Measurements from ENCODE around the gene NOTUM. TPM values are rescaled to one million over a fixed set of nuclear protein-coding genes. Genes with fewer than 3 reads are reported as not detected.

NOTUM gene
- total and polyA plus RNA-seq, 2 experiments from 2014 or later = 0.29 to 1.6 TPM

DNA sequence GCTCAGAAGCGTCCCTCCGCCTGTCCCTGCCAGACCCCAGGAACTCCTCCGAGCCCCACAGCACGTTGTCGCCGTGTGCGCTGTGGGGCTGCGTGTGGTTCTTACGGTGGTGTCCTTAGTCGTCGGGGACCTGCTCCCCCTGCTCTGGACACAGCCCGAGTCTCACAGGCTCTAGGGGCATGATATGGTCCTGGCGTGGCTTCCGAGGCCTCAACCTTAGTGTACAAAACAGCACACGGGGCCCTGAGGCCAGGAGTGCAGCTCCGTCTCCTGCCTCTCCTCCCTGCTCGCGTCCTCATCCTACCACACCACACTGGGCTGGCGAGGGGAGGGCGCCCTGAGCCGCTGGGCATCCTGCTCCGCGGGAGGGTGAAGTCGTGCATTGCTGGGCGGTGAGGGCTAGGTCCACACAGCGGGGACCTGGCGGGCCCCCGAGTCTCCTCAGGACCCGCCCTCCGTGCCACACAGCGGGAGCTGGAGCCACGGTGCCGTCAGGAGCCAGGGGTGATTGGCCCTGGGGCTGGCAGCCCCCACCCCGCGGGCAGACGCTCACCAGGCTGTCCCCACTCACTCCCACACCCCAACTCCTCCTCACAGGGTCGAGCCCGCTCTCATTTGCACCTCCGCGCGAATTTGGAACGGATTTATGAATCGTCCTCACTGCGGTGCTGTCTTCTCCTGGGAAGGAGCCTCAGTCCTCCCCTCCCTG is 32.3 kb downstream of the NOTUM start:
- H3K79me2 ChIP-seq (replicated peaks; ENCODE audit: insufficient read depth) = peaks cover 34% of the 10 kb centered on the region
- peak overlapping the region; percentile 79 for H3K4me3 ChIP-seq
- Mint-ChIP-seq H3K9me3 (no peaks in the 10 kb centered on the region), H3K27ac (no peak overlapping the region), H3K4me1 (peaks cover 28% of the 10 kb centered on the region), H3K36me3 (ENCODE audit: low read depth) (peaks cover 15% of the 10 kb centered on the region), H3K27me3 (ENCODE audit: insufficient read depth, low read depth, poor library complexity) (peaks cover 26% of the 10 kb centered on the region), H3K4me3 (peak overlapping the region; percentile 72)
- no peak for TF ChIP-seq ZNF114 (CRISPR knock-in tag; IDR thresholded peaks at IDR 0.05)
- TF ChIP-seq EZH2 (IDR thresholded peaks at IDR 0.05; ENCODE audit: low read depth, unreplicated experiment) = no peak
- no peak for TF ChIP-seq STAT1 (IDR thresholded peaks at IDR 0.05; ENCODE audit: unreplicated experiment)
- TF ChIP-seq ZNF331 (CRISPR knock-in tag; IDR thresholded peaks at IDR 0.05; ENCODE audit: low read depth) = no peak
- TF ChIP-seq CREB1 (CRISPR knock-in tag; IDR thresholded peaks at IDR 0.05; ENCODE audit: low read depth) = no peak
- no peak for TF ChIP-seq NANOG (IDR thresholded peaks at IDR 0.05; ENCODE audit: borderline replicate concordance)
- TF ChIP-seq POLR2AphosphoS5 (IDR thresholded peaks at IDR 0.05; ENCODE audit: low read depth) = no peak
- TF ChIP-seq, protein P1, sequence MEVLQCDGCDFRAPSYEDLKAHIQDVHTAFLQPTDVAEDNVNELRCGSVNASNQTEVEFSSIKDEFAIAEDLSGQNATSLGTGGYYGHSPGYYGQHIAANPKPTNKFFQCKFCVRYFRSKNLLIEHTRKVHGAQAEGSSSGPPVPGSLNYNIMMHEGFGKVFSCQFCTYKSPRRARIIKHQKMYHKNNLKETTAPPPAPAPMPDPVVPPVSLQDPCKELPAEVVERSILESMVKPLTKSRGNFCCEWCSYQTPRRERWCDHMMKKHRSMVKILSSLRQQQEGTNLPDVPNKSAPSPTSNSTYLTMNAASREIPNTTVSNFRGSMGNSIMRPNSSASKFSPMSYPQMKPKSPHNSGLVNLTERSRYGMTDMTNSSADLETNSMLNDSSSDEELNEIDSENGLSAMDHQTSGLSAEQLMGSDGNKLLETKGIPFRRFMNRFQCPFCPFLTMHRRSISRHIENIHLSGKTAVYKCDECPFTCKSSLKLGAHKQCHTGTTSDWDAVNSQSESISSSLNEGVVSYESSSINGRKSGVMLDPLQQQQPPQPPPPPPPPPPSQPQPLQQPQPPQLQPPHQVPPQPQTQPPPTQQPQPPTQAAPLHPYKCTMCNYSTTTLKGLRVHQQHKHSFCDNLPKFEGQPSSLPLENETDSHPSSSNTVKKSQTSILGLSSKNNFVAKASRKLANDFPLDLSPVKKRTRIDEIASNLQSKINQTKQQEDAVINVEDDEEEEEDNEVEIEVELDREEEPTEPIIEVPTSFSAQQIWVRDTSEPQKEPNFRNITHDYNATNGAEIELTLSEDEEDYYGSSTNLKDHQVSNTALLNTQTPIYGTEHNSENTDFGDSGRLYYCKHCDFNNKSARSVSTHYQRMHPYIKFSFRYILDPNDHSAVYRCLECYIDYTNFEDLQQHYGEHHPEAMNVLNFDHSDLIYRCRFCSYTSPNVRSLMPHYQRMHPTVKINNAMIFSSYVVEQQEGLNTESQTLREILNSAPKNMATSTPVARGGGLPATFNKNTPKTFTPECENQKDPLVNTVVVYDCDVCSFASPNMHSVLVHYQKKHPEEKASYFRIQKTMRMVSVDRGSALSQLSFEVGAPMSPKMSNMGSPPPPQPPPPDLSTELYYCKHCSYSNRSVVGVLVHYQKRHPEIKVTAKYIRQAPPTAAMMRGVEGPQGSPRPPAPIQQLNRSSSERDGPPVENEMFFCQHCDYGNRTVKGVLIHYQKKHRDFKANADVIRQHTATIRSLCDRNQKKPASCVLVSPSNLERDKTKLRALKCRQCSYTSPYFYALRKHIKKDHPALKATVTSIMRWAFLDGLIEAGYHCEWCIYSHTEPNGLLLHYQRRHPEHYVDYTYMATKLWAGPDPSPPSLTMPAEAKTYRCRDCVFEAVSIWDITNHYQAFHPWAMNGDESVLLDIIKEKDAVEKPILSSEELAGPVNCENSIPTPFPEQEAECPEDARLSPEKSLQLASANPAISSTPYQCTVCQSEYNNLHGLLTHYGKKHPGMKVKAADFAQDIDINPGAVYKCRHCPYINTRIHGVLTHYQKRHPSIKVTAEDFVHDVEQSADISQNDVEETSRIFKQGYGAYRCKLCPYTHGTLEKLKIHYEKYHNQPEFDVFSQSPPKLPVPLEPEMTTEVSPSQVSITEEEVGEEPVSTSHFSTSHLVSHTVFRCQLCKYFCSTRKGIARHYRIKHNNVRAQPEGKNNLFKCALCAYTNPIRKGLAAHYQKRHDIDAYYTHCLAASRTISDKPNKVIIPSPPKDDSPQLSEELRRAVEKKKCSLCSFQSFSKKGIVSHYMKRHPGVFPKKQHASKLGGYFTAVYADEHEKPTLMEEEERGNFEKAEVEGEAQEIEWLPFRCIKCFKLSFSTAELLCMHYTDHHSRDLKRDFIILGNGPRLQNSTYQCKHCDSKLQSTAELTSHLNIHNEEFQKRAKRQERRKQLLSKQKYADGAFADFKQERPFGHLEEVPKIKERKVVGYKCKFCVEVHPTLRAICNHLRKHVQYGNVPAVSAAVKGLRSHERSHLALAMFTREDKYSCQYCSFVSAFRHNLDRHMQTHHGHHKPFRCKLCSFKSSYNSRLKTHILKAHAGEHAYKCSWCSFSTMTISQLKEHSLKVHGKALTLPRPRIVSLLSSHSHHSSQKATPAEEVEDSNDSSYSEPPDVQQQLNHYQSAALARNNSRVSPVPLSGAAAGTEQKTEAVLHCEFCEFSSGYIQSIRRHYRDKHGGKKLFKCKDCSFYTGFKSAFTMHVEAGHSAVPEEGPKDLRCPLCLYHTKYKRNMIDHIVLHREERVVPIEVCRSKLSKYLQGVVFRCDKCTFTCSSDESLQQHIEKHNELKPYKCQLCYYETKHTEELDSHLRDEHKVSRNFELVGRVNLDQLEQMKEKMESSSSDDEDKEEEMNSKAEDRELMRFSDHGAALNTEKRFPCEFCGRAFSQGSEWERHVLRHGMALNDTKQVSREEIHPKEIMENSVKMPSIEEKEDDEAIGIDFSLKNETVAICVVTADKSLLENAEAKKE (CRISPR knock-in tag; IDR thresholded peaks at IDR 0.05) = no peak
- TF ChIP-seq, protein P2, sequence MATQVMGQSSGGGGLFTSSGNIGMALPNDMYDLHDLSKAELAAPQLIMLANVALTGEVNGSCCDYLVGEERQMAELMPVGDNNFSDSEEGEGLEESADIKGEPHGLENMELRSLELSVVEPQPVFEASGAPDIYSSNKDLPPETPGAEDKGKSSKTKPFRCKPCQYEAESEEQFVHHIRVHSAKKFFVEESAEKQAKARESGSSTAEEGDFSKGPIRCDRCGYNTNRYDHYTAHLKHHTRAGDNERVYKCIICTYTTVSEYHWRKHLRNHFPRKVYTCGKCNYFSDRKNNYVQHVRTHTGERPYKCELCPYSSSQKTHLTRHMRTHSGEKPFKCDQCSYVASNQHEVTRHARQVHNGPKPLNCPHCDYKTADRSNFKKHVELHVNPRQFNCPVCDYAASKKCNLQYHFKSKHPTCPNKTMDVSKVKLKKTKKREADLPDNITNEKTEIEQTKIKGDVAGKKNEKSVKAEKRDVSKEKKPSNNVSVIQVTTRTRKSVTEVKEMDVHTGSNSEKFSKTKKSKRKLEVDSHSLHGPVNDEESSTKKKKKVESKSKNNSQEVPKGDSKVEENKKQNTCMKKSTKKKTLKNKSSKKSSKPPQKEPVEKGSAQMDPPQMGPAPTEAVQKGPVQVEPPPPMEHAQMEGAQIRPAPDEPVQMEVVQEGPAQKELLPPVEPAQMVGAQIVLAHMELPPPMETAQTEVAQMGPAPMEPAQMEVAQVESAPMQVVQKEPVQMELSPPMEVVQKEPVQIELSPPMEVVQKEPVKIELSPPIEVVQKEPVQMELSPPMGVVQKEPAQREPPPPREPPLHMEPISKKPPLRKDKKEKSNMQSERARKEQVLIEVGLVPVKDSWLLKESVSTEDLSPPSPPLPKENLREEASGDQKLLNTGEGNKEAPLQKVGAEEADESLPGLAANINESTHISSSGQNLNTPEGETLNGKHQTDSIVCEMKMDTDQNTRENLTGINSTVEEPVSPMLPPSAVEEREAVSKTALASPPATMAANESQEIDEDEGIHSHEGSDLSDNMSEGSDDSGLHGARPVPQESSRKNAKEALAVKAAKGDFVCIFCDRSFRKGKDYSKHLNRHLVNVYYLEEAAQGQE (IDR thresholded peaks at IDR 0.05; ENCODE audit: unreplicated experiment) = no peak
- no peak for TF ChIP-seq JUNB (IDR thresholded peaks at IDR 0.05; ENCODE audit: unreplicated experiment)
- no peak for TF ChIP-seq ETS1 (IDR thresholded peaks at IDR 0.05)
- TF ChIP-seq EZH2phosphoT487 (IDR thresholded peaks at IDR 0.05; ENCODE audit: unreplicated experiment) = no peak
- no peak for TF ChIP-seq CTCF (conservative IDR thresholded peaks at IDR 0.05; ENCODE audit: low read depth in 2 of 2)
- ATAC-seq (peak; percentile 1), DNase-seq (ENCODE audit: low spot score) (no peak)
- H4K20me1 ChIP-seq (replicated peaks; ENCODE audit: insufficient read depth) = peaks cover 4% of the 10 kb centered on the region
- no peaks in the 10 kb centered on the region for H3K9me2 ChIP-seq (ENCODE audit: insufficient read depth)
- H3K36me3 ChIP-seq (ENCODE audit: insufficient read depth) = no peaks in the 10 kb centered on the region
- peak overlapping the region; percentile 86; the same call in 1 of the 2 replicates for H2AFZ ChIP-seq
- peaks cover 10% of the 10 kb centered on the region; the same call in 1 of the 2 replicates for H3K27me3 ChIP-seq (ENCODE audit: insufficient read depth)
- no peak overlapping the region for H3K27ac ChIP-seq (ENCODE audit: low read depth)
- peaks cover 24% of the 10 kb centered on the region; the same call in 1 of the 2 replicates for H3K4me1 ChIP-seq (ENCODE audit: insufficient read depth)
- H3F3A ChIP-seq (replicated peaks; ENCODE audit: low read depth) = peaks cover 28% of the 10 kb centered on the region
- peak overlapping the region; percentile 94 for H3K4me2 ChIP-seq

Data from GM23338 (cell line).